A673 (cell line): ENCODE measurements around the gene WDR3. TPM values are rescaled to one million over a fixed set of nuclear protein-coding genes. Genes with fewer than 3 reads are reported as not detected.

Experiments used
- BruUV-seq: library from RNA; stranded (reverse); fragments of 400-500 nt; replicated peaks from 2 replicates; lab custom pipeline; 2021; lab: Mats Ljungman, UMichigan
- CTCF ChIA-PET: fragments of 300-600 bp; sonication (Branson Sonifier 250); formaldehyde crosslinking; loops from one replicate; lab custom pipeline; 2022; ENCODE audit warnings: antibody characterized with exemption; lab: Charles Lee
- POLR2A ChIA-PET: fragments of 300-600 bp; sonication (Branson Sonifier 250); formaldehyde crosslinking; loops from one replicate; lab custom pipeline; 2022; ENCODE audit warnings: antibody characterized with exemption; ENCODE audit not compliant: low non-redundant PET; lab: Charles Lee
- DNase-seq: peaks from one replicate; pipeline ENCODE4 v3.0.0-alpha.2; 2015; ENCODE audit warnings: low spot score
- H3K27ac ChIP-seq: fragments of 200-600 bp; sonication (generic); 2 replicates; pipeline ENCODE4 v1.5.1; 2016; ENCODE audit warnings: mixed run types, low read depth, mild to moderate bottlenecking, mixed read lengths, antibody characterized with exemption, low read length; ENCODE audit not compliant: poor library complexity, severe bottlenecking
- H3K27me3 ChIP-seq: fragments of 200-600 bp; sonication (generic); replicated peaks from 2 replicates; pipeline ENCODE4 v1.6.1; 2017; ENCODE audit warnings: mixed run types, low read depth, mild to moderate bottlenecking, mixed read lengths, antibody characterized with exemption, low read length; ENCODE audit not compliant: insufficient read depth, poor library complexity
- H3K36me3 ChIP-seq: fragments of 200-600 bp; sonication (generic); 2 replicates; pipeline ENCODE4 v1.6.1; 2016; ENCODE audit warnings: mixed run types, mild to moderate bottlenecking, mixed read lengths, antibody characterized with exemption, low read length; ENCODE audit not compliant: insufficient read depth, poor library complexity, severe bottlenecking
- H3K4me1 ChIP-seq: fragments of 200-600 bp; sonication (generic); 2 replicates; pipeline ENCODE4 v1.6.1; 2017; ENCODE audit warnings: mixed run types, mild to moderate bottlenecking, mixed read lengths, antibody characterized with exemption, low read length; ENCODE audit not compliant: insufficient read depth, poor library complexity, severe bottlenecking
- H3K4me3 ChIP-seq: fragments of 200-600 bp; sonication (generic); 2 replicates; pipeline ENCODE4 v1.5.1; 2016; ENCODE audit warnings: low read depth, mixed run types, mild to moderate bottlenecking, mixed read lengths, low read length; ENCODE audit not compliant: poor library complexity, severe bottlenecking
- H3K9me3 ChIP-seq: fragments of 200-600 bp; sonication (generic); 2 replicates; pipeline ENCODE4 v1.6.1; 2016; ENCODE audit warnings: mixed run types, low read depth, mild to moderate bottlenecking, mixed read lengths, antibody characterized with exemption, low read length; ENCODE audit not compliant: poor library complexity, severe bottlenecking
- CTCF ChIP-seq: fragments of 300-800, 200-600 bp; sonication (generic); conservative IDR thresholded peaks from 2 replicates; pipeline ENCODE4 v1.5.1; 2017; ENCODE audit warnings: low read depth, mild to moderate bottlenecking, antibody characterized with exemption, low read length, moderate library complexity, mixed read lengths
- EZH2 ChIP-seq: fragments of 200-600 bp; sonication (generic); IDR thresholded peaks from 2 replicates; pipeline ENCODE4 v1.6.1; 2017; ENCODE audit warnings: borderline replicate concordance, low read depth, mild to moderate bottlenecking, mixed read lengths, antibody characterized with exemption, low read length; ENCODE audit not compliant: poor library complexity, severe bottlenecking
- intact Hi-C: fragments of 100-400 bp; cut with micrococcal nuclease; formaldehyde crosslinking; loops from one replicate; pipeline ENCODE4 v1.10.0; 2022; ENCODE audit not compliant: unreplicated experiment
- total RNA-seq: library from RNA; stranded (reverse); gene quantifications from 2 replicates; pipeline ENCODE4 v1.2.3, GENCODE V29; 2021

WDR3 gene
- total RNA-seq, 1 experiment from 2014 or later, result 70.1 TPM

- no peaks in the 10 kb centered on the region for H3K9me3 ChIP-seq
- H3K4me3 ChIP-seq, result no peak overlapping the region
- BruUV-seq, result no TSS peak
- no peaks in the 10 kb centered on the region for H3K27me3 ChIP-seq
- H3K36me3 ChIP-seq, result no peaks in the 10 kb centered on the region
- ChIA-PET CTCF (no interaction called here), POLR2A (no interaction called here)
- peaks cover 10% of the 10 kb centered on the region for H3K4me1 ChIP-seq
- no peak for DNase-seq
- H3K27ac ChIP-seq, result no peak overlapping the region
- intact Hi-C loops, result no loop called here
- TF ChIP-seq CTCF, result no peak
- no peak for TF ChIP-seq EZH2
Observed at GRCh38 chr1:117970252-117970651, 40.7 kb downstream of the WDR3 start.

GRCh38 chr1:117971777-117972176, 42.2 kb downstream of the WDR3 start:
- Histone ChIP-seq H3K4me3 (no peak overlapping the region), H3K4me1 (peaks cover 10% of the 10 kb centered on the region), H3K36me3 (no peaks in the 10 kb centered on the region), H3K27ac (no peak overlapping the region), H3K27me3 (no peaks in the 10 kb centered on the region), H3K9me3 (no peaks in the 10 kb centered on the region)
- TF ChIP-seq EZH2 (no peak), CTCF (no peak)
- POLR2A ChIA-PET, result no interaction called here
- no TSS peak for BruUV-seq
- intact Hi-C loops, result no loop called here
- CTCF ChIA-PET, result no interaction called here
- no peak for DNase-seq

GRCh38 chr1:117976381-117976780, 46.8 kb downstream of the WDR3 start:
- H3K4me3 ChIP-seq, result no peak overlapping the region
- TF ChIP-seq CTCF (no peak), EZH2 (no peak)
- no peaks in the 10 kb centered on the region for H3K36me3 ChIP-seq
- ChIA-PET POLR2A (no interaction called here), CTCF (no interaction called here)
- no TSS peak for BruUV-seq
- H3K4me1 ChIP-seq, result no peaks in the 10 kb centered on the region
- DNase-seq, result no peak
- intact Hi-C loops, result no loop called here
- no peaks in the 10 kb centered on the region for H3K9me3 ChIP-seq
- peaks cover 9% of the 10 kb centered on the region for H3K27me3 ChIP-seq
- H3K27ac ChIP-seq, result no peak overlapping the region
